DMS 273 treated with DMSO at 0.1 percent for 48 hours (cell line): Measurements from ENCODE around the gene HLF.

Experiments used
- DNase-seq: peaks from one replicate; lab custom pipeline; 2025; lab: John Stamatoyannopoulos, UW

HLF gene

DNA sequence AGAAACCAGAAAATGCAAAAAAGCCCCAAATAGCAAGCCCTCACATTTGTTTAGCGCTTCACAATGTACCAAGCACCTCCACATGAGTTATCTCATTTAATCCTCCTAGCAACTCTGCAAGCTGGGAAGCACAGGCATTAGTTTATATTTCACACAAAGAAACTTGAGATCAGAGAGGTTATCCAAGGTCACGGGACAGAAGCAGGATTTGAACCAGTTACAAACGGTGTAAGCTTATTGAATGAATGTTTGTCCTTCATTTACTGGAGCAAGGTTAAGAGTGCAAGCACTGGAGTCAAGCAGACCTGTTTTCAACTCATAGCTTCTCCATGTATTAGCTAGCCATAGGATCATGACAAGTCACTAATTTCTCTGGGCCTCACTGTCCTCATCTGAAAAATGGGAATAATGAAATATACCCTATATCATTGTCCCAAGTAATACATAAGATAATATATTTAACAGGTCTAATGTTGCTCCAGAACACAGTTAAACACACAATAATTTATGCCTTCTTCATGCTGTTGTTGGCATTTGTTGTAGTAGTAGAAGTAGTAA lies 6.1 kb upstream of the HLF start:
- no peak for DNase-seq

DNA sequence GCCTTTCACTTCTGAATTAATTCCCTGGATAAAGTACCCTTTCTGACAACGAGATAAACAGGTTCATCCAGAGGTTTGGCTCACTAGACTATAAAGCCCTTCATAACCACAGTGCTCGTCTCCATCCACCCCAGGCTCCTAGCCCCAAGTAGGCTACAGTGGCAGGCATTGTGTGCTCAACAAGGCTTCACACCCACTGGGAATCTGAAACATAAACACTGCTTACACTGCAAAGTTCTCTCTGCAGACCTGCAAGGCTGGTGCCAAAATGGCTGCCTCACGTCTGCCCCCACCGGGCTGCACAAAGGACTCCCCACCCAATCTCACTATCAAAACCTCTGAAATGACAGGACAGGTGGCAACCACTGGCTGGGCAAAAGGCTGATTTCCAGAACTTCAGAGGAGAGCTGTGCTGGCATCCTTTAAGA lies 5.1 kb upstream of the HLF start:
- no peak for DNase-seq

DNA sequence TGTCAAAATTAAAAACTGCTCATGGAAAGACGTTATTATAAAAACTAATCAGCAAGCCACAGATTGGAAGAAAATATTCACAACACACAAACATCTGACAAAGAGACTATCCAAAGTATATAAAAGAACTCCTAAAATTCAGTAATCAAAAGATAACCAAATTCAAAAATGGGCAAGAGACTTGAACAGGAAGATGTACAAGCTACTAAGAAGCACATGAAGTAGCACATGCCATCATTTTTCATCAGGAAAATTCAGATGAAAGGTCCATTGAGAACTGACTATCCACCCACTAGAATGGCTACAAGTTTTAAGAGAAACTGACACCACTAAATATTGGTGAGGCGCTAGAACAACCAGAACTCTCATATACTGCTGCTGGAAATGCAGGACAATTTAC lies 3.4 kb upstream of the HLF start:
- DNase-seq = no peak

DNA sequence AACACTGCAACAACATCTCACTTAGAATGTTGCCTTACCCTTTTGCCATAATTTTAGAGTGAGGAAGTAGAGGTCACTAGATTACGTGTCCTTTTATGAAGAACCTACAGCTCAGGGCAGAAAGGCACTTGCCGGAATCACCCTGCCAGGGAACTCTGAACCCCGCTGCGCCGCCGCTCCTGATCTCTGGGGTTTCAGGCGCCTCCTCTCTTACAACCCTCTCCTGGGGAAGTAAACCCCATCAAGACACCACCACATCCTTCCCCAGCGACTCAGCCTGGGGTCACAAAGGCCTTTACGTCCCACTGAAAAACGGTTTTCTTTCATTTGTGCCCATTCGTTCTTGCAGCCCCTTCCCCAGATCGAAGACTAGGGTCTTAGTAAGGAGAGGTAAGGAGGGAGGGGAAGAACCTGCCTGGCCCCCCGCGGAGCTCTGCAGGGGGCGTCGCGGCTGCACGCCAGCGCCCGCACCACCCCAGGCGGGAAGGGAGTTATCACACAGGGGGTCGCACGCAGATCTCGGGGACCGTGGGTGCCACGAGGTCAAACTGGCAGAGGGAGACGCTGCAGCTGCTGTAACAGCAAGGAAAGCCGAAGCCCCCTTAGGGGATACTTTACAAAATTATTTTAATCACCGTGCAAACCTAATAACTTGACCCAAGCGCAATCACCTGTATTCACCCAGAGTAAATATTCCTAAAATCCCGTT lies 1.0 kb upstream of the HLF start:
- DNase-seq = no peak

GRCh38 chr17:55264278-55264644 lies 499 bp upstream of the HLF start:
- no peak for DNase-seq

DNA sequence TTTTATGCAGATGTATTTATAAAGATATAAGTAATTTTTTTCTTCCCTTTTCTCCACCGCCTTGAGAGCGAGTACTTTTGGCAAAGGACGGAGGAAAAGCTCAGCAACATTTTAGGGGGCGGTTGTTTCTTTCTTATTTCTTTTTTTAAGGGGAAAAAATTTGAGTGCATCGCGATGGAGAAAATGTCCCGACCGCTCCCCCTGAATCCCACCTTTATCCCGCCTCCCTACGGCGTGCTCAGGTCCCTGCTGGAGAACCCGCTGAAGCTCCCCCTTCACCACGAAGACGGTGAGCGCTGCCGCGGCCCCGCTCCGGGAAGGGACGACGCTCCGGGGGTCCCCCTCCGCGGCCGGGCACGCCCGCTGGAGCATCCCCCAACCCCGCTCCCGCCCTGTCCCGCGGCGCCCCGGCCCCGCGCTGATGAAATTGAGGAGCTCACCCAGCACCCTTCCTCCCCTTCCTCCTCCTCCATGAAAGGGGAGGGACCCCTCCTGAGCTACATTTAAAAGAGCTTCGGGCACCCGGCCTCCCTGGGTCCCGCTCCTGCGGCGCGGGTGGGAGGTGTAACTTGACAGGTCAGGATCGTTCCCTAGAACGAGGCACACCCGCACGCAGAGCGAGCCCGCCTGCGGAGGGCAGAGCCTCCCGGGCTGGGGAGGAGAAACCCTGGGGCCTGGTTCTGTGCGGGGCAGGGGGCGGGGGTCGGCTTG lies 706 bp downstream of the HLF start:
- no peak for DNase-seq

DNA sequence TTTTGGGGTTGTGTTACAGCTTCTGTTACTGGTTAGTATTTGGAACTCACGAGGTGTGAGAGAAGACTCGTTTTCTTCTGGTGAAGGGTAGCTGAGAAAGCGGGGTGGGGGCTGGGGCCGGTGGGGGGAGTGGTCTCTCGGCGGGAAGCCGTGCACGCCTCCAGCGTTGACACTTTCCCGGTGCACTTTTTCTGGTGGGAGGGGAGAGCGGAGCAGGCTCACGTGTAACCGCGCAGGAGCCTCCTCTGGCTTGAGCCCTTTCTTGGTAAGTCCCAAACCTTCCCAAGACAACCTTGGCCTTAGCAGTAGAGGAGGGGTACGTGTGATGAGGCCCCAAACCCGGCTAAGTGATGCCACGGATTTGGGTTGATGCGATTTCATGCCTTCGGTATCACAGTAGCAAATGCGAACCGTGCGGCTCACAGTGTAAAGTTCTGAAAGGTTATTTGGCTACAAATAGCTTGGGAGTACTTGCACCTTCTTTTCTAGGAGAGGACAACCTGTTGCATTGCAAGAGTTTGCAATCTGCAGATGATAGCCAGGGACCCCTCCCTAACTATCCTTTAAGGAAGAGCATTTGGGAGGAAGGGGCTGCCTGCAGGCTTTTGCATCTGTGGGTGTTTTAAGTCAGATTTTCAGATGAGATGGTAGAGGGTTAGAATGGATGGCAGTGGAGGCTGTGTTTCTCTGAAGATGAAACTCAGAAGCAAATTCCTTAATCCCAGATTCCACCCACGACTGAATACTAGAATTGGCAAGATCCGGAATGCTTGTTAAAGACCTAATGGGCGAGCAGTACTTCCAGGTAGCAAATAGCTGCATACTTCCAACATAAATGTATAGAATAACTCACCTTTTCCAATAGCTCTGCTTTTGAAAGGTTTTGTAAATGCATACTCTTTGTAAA lies 1.5 kb downstream of the HLF start:
- DNase-seq = no peak

DNA sequence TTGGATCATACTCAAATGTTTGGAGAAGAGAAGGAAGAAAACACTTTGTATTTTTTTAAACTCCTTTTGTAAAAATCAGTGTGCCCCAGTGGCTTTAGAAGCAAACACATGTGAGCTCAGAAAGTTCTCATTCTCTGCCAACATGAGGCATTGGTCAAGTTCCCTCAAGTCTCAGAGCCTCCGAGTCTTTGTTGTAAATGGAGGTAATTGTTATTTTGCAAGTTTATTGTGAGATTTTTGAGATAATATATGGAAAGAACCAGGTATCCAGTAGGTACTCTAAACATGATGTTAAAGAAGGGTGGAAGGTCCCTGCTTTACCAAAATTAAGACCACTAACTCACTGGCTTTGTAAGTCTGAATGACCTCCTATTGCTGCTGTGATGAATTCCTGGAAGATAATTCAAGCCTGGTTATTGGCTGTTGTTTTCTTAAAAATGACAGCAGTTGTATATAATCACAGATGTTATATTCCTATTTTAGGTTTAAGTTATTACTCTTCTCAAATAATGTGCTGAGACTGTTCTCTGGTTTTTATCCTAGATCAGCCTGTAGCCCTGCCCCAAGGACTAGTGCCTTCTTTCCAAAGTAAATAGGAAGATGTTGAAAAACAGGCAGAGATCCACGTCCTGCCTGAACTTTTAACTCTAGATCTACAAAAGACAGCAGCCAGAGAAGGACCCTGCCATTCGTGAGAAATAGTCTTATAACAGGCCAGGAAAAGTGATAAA lies 2.4 kb downstream of the HLF start:
- no peak for DNase-seq

DNA sequence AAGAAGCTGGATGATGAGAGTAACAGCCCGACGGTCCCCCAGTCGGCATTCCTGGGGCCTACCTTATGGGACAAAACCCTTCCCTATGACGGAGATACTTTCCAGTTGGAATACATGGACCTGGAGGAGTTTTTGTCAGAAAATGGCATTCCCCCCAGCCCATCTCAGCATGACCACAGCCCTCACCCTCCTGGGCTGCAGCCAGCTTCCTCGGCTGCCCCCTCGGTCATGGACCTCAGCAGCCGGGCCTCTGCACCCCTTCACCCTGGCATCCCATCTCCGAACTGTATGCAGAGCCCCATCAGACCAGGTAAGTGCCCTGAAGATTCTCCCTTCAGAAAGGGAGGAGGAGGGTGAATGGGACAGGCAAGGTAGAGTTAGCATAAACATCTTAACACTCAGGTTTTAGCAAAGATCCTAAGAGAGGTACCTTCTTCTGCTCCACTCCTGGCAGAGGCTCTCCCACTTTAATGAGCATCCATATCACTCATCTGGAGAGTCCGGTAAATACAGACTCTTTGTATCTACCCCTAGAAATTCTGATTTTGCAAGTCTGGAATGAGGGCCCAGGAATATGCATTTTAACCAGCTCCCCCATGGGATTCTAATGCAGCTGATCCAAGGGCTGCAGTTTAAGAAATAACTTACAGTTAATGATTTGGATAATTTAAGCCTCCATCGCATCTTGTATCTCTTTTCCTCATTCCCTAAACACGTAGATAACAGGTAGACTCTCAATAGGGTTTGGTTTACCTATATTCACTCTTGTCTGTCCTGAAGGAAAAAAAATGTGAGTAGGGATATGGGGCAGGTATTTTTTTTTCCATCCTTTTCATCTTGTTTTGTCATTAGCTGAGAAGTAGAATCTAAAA lies 3.3 kb downstream of the HLF start:
- no peak for DNase-seq

- no peak for DNase-seq
Measured at GRCh38 chr17:55268649-55269480, 4.1 kb downstream of the HLF start.

GRCh38 chr17:55269894-55270293 lies 5.1 kb downstream of the HLF start:
- no peak for DNase-seq

- DNase-seq = no peak
Measured at GRCh38 chr17:55271223-55271571, 6.4 kb downstream of the HLF start.

GRCh38 chr17:55271958-55272710 lies 7.4 kb downstream of the HLF start:
- DNase-seq = no peak

DNA sequence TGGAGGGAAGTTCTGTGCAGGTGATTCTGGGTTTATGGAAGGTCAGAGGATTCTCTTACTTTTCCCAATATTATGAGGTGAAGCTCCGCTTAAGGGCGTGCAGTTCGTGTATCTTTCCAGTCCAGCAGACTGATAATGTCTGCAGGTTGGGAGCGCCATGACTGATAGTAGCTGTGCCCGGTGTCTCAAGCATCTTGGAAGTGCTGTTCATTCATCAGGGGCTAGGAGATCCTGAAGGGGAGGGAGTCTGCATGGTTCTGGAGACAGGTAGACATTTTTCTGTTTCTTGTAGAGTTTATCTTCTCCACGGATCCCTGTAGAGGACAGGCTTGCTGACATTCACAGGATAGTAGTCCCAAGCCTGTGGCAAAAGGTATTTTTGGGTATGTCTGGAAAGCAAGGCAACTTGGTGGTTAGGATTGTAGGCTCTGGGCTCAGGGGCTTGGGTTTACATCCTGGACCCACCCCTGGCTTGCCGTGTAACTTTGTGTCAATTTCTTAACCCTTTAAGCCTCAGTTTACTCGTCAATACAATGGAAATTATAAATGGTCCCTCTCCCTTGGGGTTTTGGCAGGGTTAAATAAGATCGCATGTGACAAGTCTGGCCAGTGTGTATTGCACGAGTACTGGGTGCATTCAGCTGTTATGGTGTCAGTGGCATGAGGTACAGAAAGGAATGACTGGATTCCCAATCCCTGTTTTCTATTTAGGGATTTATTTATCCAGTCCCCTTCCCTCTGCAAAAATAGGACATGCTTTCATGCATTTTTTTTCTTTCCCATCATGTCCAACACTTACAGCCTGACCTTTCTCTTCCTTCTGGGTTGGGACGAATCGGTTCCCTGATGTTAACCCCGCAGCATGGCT lies 8.2 kb downstream of the HLF start:
- no peak for DNase-seq

DNA sequence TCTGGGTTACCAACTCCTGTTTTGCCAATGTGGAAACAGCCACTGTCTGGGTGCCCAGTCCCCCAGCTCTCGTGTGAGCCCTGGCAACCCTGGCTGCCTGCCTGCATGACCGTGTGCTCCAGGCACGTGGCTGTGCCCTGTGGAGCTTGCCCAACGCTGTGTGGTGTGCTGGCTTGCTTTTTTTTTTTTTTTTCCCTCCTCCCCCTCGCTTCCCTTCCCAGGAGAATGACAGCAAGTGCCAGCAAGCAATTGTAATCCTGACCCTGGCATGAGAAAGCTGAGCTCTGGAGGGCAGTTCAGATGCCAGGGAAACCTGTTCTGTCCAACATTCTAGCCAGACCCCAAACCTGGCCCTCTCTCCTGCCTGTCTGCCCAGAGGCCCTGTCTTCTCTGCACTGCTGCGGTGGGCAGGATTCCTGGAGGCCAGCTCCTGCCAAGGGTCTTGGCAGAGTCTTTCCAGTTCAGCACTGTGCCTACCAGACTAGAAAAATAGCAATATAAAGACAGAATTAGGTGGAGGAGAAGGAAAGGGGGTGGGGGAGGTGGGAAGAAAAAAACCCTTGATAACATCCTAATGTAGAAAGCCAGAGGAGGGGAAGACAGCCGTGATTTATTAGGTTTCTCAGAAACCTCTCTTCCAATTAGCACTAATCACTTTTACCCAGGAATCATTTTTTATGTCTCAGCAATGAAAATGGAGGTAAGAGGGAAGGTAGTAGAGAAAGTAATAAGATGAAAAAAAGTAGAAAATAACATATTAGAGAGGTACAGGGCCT lies 9.0 kb downstream of the HLF start:
- no peak for DNase-seq

DNA sequence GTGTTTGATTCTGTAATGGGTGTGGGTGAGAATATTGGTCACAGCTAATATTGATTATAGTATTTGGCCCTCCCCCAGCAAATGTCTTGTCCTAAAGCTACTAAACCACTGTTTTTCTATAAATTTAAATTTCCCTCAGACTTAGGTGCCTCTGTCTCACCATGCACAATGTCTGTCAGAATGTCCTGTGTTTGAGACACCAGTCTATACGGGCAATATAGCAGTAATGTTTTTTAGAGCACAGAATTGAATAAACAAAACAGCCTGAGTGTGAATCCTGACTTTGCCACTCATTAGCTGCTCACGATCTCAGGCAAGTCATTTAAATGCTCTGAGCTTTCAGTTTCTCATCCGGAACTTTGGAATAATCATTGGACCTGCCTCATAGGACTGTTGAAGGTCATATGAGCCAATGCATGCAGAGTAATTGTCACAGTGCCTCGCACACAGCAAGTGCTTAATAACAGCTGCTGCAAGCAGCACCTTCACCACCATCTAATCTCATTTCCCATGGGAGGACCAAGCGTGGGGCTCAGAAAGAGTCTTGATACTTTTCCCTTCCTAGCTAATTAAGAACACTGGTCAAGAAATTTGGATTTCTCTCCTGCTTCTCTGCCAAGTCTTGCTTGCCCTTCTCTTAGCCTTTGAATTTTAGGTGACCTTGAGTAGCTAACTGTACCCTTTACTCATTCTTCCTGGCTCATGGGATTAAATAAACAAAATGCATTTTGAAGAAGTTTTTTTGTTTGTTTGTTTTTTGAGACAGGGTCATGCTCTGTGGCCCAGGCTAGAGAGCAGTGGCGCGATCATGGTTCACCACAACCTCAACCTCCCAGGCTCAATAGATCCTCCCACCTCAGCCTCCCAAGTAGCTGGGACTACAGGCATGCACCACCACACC lies 9.8 kb downstream of the HLF start:
- no peak for DNase-seq
